Choroid plexus epithelial cell (primary cell): ENCODE measurements around the gene PTPRT.

ENCODE experiments used
- DNase-seq: peaks from one replicate; pipeline ENCODE4 v3.0.0-alpha.2; 2010; ENCODE audit warnings: low read depth
- H3K4me3 ChIP-seq: 2 replicates; pipeline ENCODE4 v1.5.1; 2011; ENCODE audit warnings: low read depth, mild to moderate bottlenecking, control low read depth, low read length, moderate library complexity
- TF ChIP-seq, protein P1 (sequence below): conservative IDR thresholded peaks from 2 replicates; pipeline ENCODE4 v1.5.1; 2011; ENCODE audit warnings: low read depth, mild to moderate bottlenecking, control low read depth, inconsistent platforms, low read length, moderate library complexity

PTPRT gene

DNA sequence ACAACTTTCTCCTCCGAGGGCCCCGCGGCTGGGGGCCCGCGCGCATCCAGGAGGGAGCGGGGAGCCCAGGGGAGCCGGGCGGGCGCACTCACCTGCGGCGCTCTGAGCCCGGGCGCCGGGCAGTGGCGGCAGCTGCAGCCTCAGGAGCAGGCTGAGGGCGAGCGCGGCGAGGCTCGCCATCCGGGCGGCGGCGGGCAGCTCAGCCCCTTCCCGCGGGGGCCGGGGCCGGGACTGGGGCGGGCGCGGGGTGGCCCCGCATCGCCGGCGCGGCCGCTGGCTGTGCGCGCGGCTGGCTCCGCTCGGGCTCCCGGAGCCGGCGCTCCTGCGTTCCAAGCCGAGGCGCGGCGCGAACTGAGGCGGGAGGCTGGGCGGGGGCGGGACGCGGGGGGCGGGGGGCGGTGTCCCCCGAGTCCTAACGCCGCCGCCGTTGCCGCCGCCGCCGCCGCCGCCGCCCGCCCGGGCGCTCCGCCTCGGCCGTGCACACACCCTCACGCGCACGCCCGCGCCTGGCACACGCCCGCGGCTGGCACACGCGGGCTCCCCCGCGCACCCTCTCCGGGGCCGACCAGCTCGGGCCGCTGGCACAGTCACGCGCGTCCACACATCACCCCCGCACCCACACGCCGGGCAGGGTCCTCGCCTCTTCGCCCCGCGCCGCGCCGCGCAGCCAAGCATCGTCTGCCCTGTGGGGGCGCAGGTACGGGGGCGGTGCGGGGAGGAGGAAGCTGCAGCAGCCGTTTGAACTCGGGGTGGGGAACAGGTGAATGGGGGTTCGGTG, at the start of gene PTPRT:
Gene PTPRT, minus strand, starts transcription at position 353 of the 778 bp plus-strand sequence. Its CDS starts 173 bp downstream, at position 180.
- DNase-seq: no peak
- no peak within 1 kb of the TSS for H3K4me3 ChIP-seq
- TF ChIP-seq, protein P1, sequence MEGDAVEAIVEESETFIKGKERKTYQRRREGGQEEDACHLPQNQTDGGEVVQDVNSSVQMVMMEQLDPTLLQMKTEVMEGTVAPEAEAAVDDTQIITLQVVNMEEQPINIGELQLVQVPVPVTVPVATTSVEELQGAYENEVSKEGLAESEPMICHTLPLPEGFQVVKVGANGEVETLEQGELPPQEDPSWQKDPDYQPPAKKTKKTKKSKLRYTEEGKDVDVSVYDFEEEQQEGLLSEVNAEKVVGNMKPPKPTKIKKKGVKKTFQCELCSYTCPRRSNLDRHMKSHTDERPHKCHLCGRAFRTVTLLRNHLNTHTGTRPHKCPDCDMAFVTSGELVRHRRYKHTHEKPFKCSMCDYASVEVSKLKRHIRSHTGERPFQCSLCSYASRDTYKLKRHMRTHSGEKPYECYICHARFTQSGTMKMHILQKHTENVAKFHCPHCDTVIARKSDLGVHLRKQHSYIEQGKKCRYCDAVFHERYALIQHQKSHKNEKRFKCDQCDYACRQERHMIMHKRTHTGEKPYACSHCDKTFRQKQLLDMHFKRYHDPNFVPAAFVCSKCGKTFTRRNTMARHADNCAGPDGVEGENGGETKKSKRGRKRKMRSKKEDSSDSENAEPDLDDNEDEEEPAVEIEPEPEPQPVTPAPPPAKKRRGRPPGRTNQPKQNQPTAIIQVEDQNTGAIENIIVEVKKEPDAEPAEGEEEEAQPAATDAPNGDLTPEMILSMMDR: no peak

DNA sequence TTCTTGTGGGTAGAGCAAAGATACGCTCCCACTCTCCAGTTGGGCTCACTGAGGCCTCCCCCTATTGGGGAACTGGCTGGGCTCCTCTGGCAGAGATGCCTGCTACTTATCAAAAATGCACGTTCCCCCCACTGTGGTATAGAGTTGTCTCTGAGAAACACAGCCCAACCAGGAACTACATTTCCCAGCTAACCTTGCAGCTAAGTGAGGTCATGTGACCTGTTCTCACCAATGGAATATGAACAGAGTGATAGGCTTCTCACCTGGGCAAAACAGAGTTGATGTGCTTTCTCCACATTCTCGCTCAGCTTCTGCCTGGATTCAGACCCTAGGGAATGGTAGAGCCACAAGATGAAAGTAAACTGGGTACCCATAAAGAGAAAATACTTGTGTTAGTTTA, 49.1 kb upstream of the PTPRT start:
- TF ChIP-seq, protein P1: no peak

DNA sequence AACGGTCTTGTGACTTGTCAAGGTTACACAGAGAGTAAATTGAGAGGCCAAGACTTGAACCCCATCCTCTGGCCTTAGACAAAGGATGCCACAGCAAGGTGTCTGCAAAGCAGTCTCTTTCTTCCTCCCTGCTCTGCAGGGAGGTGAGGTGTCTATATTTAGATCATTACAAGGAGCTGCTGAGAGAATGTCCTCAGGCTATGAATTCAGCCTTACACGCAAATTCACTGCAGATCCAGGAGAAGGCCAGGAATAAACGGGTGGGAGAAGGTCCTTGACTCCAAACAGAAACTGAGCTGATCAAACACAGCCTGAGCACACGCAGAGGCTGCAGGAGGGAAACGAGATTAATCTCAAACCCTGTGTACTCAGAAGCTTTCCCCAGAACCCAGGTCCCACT, 48.6 kb upstream of the PTPRT start:
- TF ChIP-seq, protein P1: no peak
- DNase-seq: no peak
- H3K4me3 ChIP-seq: no peak overlapping the region

More for the DNA sequence above, 49.1 kb upstream of the PTPRT start:
- DNase-seq: no peak
- H3K4me3 ChIP-seq: no peak overlapping the region

DNA sequence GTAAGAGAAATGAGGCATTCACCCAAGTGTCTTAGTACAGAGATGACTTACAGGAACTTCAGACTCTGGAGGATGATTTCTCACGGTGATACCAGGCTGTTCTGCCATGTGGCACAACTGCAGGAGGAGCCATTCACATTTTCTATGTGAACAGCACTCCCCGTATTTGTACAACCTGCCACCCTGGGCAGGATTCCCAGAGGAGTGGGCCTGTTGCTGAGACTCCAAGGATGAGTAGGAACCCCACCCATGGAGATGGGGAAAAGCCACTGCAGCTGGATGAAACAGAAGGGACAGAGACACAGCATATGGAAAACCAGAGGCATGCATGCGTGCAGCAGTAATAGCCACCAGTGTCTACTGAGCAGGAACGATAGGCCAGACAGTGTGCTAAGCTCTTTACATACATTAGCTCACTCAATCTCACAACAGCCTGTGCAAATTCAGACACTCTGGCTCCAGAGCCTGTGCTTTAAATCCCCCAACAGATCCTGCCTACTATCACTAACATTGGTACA, 48.0 kb upstream of the PTPRT start:
- TF ChIP-seq, protein P1: no peak
- H3K4me3 ChIP-seq: no peak overlapping the region

DNA sequence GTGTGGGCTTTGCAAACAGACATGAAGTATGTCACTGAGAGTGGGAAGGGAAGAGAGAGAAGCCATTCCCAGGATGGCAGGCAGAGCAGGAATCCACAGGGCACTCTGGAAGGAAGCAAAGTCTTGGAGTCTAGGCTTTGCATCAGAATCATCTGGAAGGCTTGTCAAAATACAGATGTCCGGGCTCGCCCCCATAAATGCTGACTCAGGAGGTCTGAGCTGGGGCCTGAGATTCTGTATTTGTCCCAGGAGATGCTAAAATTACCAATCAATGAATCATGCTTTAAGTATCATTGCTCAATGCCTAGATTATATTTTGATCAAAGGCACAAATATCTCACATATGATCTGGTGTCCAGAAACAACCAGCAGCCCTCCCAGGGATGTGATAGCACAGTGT, 46.3 kb upstream of the PTPRT start:
- no peak overlapping the region for H3K4me3 ChIP-seq
- no peak for DNase-seq
- TF ChIP-seq, protein P1: no peak

More for the DNA sequence above, 48.0 kb upstream of the PTPRT start:
- DNase-seq: no peak

DNA sequence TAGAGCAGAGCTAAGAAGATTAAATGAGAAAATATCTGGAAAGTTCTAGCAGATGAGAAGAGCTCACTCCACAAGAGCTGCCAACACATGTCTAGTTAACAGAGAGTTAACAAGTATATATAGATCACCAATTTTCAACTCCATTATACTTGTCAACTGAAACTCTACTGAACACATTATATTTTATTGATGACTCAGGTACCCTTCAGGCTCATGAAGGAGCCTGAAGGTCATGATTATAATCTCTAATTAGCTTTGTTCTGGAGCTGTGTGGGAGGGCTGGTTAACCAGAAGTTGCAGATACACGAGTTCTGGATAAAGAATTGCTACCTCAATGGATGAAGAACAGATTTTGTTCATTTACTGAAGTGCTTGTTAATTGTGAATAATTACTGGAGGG, 42.1 kb upstream of the PTPRT start:
- TF ChIP-seq, protein P1: no peak
- H3K4me3 ChIP-seq: no peak overlapping the region
- no peak for DNase-seq

DNA sequence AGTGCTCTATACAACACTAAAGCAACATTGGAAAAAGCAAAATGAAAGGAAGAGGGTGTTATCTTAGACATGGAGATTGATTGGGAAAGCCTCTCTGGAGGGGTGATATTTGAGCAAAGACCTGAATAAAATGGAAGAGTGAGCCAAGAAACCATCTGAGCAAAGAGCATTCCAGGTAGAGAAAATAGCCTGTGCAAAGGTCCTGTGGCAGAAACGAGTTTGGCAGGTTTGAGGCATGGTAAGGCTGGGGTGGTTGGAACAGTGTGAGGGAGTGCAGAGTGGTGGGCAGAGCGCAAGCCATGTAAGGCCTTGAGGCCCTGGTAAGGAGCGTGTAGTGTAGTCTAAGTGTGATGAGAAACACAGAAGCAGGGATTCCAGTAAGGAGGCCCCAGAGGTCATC, 40.0 kb upstream of the PTPRT start:
- no peak overlapping the region for H3K4me3 ChIP-seq
- DNase-seq: no peak
- TF ChIP-seq, protein P1: no peak
